Stomach (tissue), 9 donors: ENCODE measurements around the gene MFSD6. TPM values are rescaled to one million over a fixed set of nuclear protein-coding genes. Genes with fewer than 3 reads are reported as not detected.
A peak's percentile ranks its signal among the peaks of the same experiment; 100 is the strongest.

Experiments used
- DNase-seq, 2 donors: peaks; one replicate each; pipeline versions ENCODE4 v3.0.0 to v3.0.0-alpha.2; 2013 to 2019
- H3K27ac ChIP-seq, 5 donors: fragments of 200-600 bp in 4 of 5; sonication (generic) in 4 of 5; one replicate each; pipeline ENCODE4 v1.5.1; 2013 to 2019; ENCODE audit warnings: mild to moderate bottlenecking in 1 of 5, moderate library complexity in 1 of 5
- H3K27me3 ChIP-seq, 3 donors: fragments of 200-600 bp; sonication (generic); one replicate each; pipeline ENCODE4 v1.5.1; 2017 to 2019; ENCODE audit warnings: mixed run types in 1 of 3
- H3K36me3 ChIP-seq, 4 donors: fragments of 200-600 bp; sonication (generic); 1 replicate in 3 of 4; 2 replicates in 1 of 4; pipeline ENCODE4 v1.5.1; 2016 to 2019
- H3K4me1 ChIP-seq, 4 donors: fragments of 200-600 bp; sonication (generic); one replicate each; pipeline ENCODE4 v1.5.1; 2016 to 2019
- H3K4me3 ChIP-seq, 4 donors: fragments of 200-600 bp; sonication (generic) in 3 of 4; one replicate each; pipeline ENCODE4 v1.5.1; 2016 to 2019; ENCODE audit warnings: mild to moderate bottlenecking in 1 of 4
- H3K9me3 ChIP-seq, 4 donors: fragments of 200-600 bp; sonication (generic); one replicate each; pipeline ENCODE4 v1.5.1; 2016 to 2019
- EP300 ChIP-seq: sonication (generic); formaldehyde crosslinking; IDR thresholded peaks from one replicate; pipeline ENCODE4 v1.6.1; 2017; ENCODE audit warnings: antibody characterized with exemption
- POLR2A ChIP-seq, 4 donors: fragments of 450-650 bp; IDR thresholded peaks; one replicate each; pipeline ENCODE4 v1.6.1; 2016; ENCODE audit warnings: antibody characterized with exemption in 4 of 4, control low read depth in 2 of 4, mild to moderate bottlenecking in 1 of 4, moderate library complexity in 1 of 4
- POLR2AphosphoS5 ChIP-seq, 3 donors: sonication (generic); formaldehyde crosslinking; IDR thresholded peaks; one replicate each; pipeline ENCODE4 v1.6.1; 2016; ENCODE audit warnings: antibody characterized with exemption in 3 of 3
- WGBS, 5 donors: extraction: QIAGEN DNeasy Blood & Tissue Kit in 3 of 5; methylation state at CpG; one replicate each; pipeline versions ENCODE4 v1.1.5 to v1.1.7; 2013 to 2018; 5-methylcytosine and 5-hydroxymethylcytosine counted together
- intact Hi-C: fragments of 100-400 bp; cut with DNase I; formaldehyde crosslinking; loops from one replicate; pipeline ENCODE4 v1.15.1; 2023; ENCODE audit warnings: low total_unique reads
- polyA plus RNA-seq, 3 donors: library from polyadenylated mRNA; stranded (reverse); fragments of 200-250 nt; gene quantifications; one replicate each; pipeline ENCODE4 v1.2.3, GENCODE V29; 2013
- total RNA-seq, 5 donors: library from RNA; depleted of rRNA; stranded (reverse); fragments of >200 nt; gene quantifications; one replicate each; pipeline versions ENCODE4 v1.1.0 to v1.2.3, GENCODE V29; 2014 to 2016
- TF ChIP-seq, protein P1 (sequence below), 7 experiments: fragments of 450-650 bp in 4 of 7; fragments of 200-600 bp in 3 of 7; sonication (generic) in 3 of 7; IDR thresholded peaks; one replicate each; pipeline ENCODE4 v1.5.1; 2016 to 2019; ENCODE audit warnings: antibody characterized with exemption in 7 of 7, control low read depth in 2 of 7, mild to moderate bottlenecking in 1 of 7
- donor health status: healthy with polysubstance abuse.
- donor health status: Bipolar disorder and iron deficiency.
- donor health status: healthy.

MFSD6 gene
- total and polyA plus RNA-seq, 8 donors, result 9.2 to 134 (median 37.2) TPM

DNA sequence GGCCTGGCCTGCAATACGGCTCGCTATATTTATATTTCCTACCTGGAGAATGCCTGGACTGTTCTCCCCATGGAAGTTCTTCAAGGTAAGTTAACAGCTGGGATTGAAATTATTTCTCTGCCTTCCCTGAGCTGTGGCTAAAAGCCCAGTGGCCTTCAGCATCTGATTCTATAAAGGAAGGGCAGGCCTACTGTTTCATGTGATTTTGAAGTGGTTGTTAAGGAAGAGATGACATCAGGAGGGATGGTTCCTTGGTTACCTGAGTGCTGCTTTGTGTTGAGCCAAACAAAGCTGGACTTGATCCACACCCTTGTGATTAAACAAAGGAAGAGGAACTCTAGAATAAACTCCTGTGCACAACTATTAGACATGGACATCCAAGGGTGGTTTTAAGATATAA is 61.6 kb downstream of the MFSD6 start:
- H3K9me3 ChIP-seq, result no peaks in the 10 kb centered on the region
- peaks cover 9 to 17% (median 10%) of the 10 kb centered on the region in 4 donors for H3K36me3 ChIP-seq
- no peak overlapping the region for H3K4me3 ChIP-seq
- peaks cover 31 to 46% (median 39%) of the 10 kb centered on the region in 4 donors for H3K4me1 ChIP-seq
- peak in 1 of 2 donors; percentile 91 for DNase-seq
- intact Hi-C loops, result no loop called here
- no peaks in the 10 kb centered on the region for H3K27me3 ChIP-seq
- TF ChIP-seq POLR2AphosphoS5 (IDR thresholded peaks at IDR 0.05) (peak; percentile 58 to 62 (median 59)), EP300 (no peak)
- peak overlapping the region; percentile 61 to 78 (median 76) for H3K27ac ChIP-seq
- 61 to 75% (median 66%) methylated on average over 2 of the region's 2 CpGs for WGBS, 5 donors

DNA sequence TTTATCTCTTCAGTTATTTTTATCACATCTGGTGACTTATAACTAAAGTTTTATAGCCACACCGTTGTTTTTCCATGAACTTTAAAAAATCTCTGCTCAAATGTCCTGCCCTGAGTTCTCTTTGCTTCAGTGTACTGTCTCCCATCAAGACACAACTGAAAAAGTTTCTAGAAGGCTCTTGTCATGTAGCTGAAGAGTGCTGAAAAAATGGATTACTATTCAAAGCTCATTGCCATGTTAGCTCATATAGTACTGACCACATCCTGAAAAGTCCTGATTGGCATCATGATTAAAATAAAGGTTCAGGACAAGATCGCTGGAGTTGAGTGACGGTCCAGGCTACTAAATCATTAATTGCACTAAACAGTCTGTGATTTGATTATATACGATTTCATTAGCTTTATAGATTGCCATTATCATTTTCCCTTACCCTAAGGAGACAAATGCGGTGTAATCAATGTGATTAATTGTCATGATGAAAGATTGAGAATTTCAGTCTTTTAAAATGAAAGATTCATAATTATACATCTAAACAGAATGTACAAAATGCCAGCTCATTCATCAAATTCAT is 62.2 kb downstream of the MFSD6 start:
- Histone ChIP-seq H3K27me3 (no peaks in the 10 kb centered on the region), H3K27ac (peak overlapping the region in 4 of 5 donors; percentile 67 to 78 (median 77)), H3K4me3 (no peak overlapping the region), H3K9me3 (no peaks in the 10 kb centered on the region), H3K4me1 (peaks cover 31 to 42% (median 39%) of the 10 kb centered on the region in 4 donors), H3K36me3 (peaks cover 9 to 17% (median 10%) of the 10 kb centered on the region in 4 donors)
- no peak for DNase-seq
- no peak for TF ChIP-seq POLR2A (IDR thresholded peaks at IDR 0.05)
- TF ChIP-seq EP300, result no peak
- intact Hi-C loops, result no loop called here
- WGBS, 5 donors, result 79 to 85% (median 82%) methylated on average over 5 of the region's 5 CpGs

DNA sequence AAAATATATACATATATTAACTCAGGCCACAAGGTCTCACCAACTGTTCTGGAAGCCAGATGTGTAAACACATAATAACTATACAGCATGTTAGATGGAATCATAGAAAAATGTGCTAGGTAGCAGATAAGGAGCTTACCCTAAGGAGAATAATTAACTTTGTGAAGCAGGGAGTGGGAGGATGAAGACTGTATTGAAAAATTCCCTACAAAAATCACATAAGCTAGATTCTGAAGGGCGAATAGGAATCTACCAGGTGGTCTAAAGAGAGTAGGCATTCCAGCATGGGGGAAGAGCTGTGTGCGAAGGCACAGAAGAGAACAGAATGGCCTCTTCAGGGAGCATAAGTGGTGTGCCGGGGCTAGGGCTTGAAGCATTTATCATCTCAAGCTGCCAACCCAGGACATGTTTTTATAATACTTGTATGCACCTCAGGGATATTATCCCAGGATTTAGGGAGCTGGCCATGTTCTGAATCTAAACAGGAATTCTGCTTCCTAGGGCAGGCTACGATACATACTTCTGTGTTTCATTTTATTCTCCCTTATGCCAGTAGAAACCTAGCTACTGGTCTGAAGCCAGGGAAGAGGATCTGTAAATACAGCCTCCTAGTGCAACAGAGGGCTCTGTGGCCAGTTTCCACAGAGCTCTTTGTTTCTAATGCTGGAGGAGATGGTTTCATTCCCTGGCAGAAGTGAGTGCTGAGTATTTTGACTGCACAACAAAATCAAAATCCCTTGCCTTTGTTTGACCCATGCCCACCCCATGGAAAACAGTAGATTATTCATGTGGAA is 69.7 kb downstream of the MFSD6 start:
- Histone ChIP-seq H3K36me3 (no peaks in the 10 kb centered on the region), H3K27me3 (no peaks in the 10 kb centered on the region), H3K9me3 (no peaks in the 10 kb centered on the region), H3K4me1 (peaks cover 10 to 55% (median 31%) of the 10 kb centered on the region in 4 donors), H3K4me3 (peak overlapping the region in 3 of 4 donors; percentile 6 to 11 (median 7)), H3K27ac (peak overlapping the region; percentile 22 to 75 (median 45))
- intact Hi-C loops, result no loop called here
- TF ChIP-seq POLR2AphosphoS5 (IDR thresholded peaks at IDR 0.05) (no peak), POLR2A (IDR thresholded peaks at IDR 0.05) (no peak), EP300 (no peak)
- TF ChIP-seq, protein P1, sequence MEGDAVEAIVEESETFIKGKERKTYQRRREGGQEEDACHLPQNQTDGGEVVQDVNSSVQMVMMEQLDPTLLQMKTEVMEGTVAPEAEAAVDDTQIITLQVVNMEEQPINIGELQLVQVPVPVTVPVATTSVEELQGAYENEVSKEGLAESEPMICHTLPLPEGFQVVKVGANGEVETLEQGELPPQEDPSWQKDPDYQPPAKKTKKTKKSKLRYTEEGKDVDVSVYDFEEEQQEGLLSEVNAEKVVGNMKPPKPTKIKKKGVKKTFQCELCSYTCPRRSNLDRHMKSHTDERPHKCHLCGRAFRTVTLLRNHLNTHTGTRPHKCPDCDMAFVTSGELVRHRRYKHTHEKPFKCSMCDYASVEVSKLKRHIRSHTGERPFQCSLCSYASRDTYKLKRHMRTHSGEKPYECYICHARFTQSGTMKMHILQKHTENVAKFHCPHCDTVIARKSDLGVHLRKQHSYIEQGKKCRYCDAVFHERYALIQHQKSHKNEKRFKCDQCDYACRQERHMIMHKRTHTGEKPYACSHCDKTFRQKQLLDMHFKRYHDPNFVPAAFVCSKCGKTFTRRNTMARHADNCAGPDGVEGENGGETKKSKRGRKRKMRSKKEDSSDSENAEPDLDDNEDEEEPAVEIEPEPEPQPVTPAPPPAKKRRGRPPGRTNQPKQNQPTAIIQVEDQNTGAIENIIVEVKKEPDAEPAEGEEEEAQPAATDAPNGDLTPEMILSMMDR (IDR thresholded peaks at IDR 0.05), result no peak
- peak in 1 of 2 donors; percentile 58 for DNase-seq
- WGBS, 5 donors, result 21 to 45% (median 28%) methylated on average over 4 of the region's 4 CpGs

DNA sequence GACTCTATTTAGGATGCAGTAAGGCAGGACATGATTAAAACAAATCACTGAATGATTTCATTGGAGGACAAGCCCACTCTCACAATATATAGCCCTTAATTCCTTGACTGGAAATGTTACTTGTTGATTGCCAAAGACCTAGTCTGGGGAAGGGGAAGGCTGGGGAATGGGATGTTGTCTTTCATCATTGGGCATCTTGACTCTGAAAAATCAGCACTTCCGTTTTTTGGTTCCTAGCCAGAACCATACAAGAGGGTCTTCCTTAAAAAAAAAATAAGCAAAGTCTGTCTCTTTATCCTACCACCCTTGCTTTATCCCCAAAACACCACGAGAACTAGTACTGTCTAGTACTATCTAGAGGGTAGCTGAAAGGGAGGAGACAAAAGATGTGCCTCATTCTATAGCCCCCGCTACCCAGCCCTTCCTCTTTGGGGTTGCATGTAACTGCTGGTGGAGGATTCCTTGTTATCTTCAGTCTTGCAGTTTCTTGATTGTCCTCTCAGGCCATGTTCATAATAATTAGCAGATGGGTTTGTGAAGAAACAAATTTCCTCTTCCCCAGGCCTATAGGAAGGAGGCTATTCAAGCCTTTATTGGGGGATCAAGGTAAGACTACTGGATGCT is 70.5 kb downstream of the MFSD6 start:
- TF ChIP-seq POLR2AphosphoS5 (IDR thresholded peaks at IDR 0.05) (no peak), POLR2A (IDR thresholded peaks at IDR 0.05) (no peak), EP300 (no peak)
- TF ChIP-seq, protein P1 (IDR thresholded peaks at IDR 0.05), result no peak
- intact Hi-C loops, result no loop called here
- 69 to 88% (median 79%) methylated on average over 3 of the region's 3 CpGs for WGBS, 5 donors
- Histone ChIP-seq H3K27ac (peak overlapping the region in 4 of 5 donors; percentile 44 to 75 (median 56)), H3K4me3 (no peak overlapping the region), H3K4me1 (peaks cover 10 to 61% (median 32%) of the 10 kb centered on the region in 4 donors), H3K27me3 (no peaks in the 10 kb centered on the region), H3K36me3 (no peaks in the 10 kb centered on the region), H3K9me3 (no peaks in the 10 kb centered on the region)
- no peak for DNase-seq

DNA sequence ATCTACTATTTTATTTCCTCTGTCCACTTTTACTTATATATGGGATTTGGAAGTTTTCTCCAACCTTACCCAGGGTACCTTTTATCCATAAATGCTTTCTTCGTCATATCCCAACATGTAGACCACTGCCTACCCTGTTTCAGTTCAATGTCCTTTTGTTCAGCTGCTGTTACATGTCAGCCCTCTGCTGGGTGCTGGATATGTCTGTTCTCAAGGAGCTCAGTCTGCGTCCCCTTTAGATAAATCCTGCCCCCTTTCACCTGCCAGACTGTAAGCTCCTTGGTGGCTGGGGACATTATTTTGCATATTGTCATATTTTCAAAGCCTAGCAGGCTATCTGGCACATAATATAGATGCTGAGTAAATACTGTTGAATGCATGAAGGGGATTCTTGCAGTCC is 73.2 kb downstream of the MFSD6 start:
- no peak for TF ChIP-seq EP300
- TF ChIP-seq, protein P1 (IDR thresholded peaks at IDR 0.05), result no peak
- TF ChIP-seq POLR2AphosphoS5 (IDR thresholded peaks at IDR 0.05), result no peak
- no peak for TF ChIP-seq POLR2A (IDR thresholded peaks at IDR 0.05)
- DNase-seq, result no peak
- no peaks in the 10 kb centered on the region for H3K27me3 ChIP-seq
- no peaks in the 10 kb centered on the region for H3K36me3 ChIP-seq
- peaks cover 13 to 85% (median 44%) of the 10 kb centered on the region in 4 donors for H3K4me1 ChIP-seq
- H3K9me3 ChIP-seq, result no peaks in the 10 kb centered on the region
- WGBS, 5 donors, result 37 to 72% (median 48%) methylated on average over 2 of the region's 2 CpGs
- intact Hi-C loops, result no loop called here
- H3K27ac ChIP-seq, result peak overlapping the region in 1 of 5 donors; percentile 2
- no peak overlapping the region for H3K4me3 ChIP-seq
